Activated T-helper 17 cell treated with anti-CD3 and anti-CD28 coated beads, Interleukin-2, amount 50 U/mL, for 72 hours (primary cell): ENCODE results near the gene NRIP1. TPM values are rescaled to one million over a fixed set of nuclear protein-coding genes. Genes with fewer than 3 reads are reported as not detected.
A peak's percentile ranks its signal among the peaks of the same experiment; 100 is the strongest.

Experiments
- ATAC-seq: fragments of 150-1000 bp; cut with Tn5 transposase; replicated peaks from 2 replicates; pipeline ENCODE4 v1.10.0; 2021; ENCODE audit warnings: mild to moderate bottlenecking, moderate library complexity
- H3K27ac Mint-ChIP-seq: one replicate; pipeline ENCODE4 v1.8.0; 2022; ENCODE audit warnings: mixed read lengths
- H3K27me3 Mint-ChIP-seq: one replicate; pipeline ENCODE4 v1.8.0; 2022; ENCODE audit warnings: mixed read lengths
- H3K36me3 Mint-ChIP-seq: one replicate; pipeline ENCODE4 v1.8.0; 2022; ENCODE audit warnings: low read depth, mild to moderate bottlenecking, mixed read lengths
- H3K4me1 Mint-ChIP-seq: one replicate; pipeline ENCODE4 v1.8.0; 2022; ENCODE audit warnings: mixed read lengths
- H3K4me3 Mint-ChIP-seq: one replicate; pipeline ENCODE4 v1.8.0; 2022; ENCODE audit warnings: mild to moderate bottlenecking, mixed read lengths
- H3K9me3 Mint-ChIP-seq: one replicate; pipeline ENCODE4 v1.8.0; 2022; ENCODE audit warnings: mixed read lengths
- total RNA-seq, 2 donors: library from RNA; stranded (reverse); gene quantifications; one replicate each; pipeline ENCODE4 v1.2.3, GENCODE V29; 2022

NRIP1 gene
- total RNA-seq, 2 donors from 2014 or later, result 6.9 to 7.6 TPM

GRCh38 chr21:14998784-14999183, 66.0 kb downstream of the NRIP1 start:
- ATAC-seq, result no peak
- H3K27me3 Mint-ChIP-seq, result no peaks in the 10 kb centered on the region
- no peak overlapping the region for H3K4me3 Mint-ChIP-seq
- H3K4me1 Mint-ChIP-seq, result peaks cover 10% of the 10 kb centered on the region
- no peak overlapping the region for H3K27ac Mint-ChIP-seq
- no peaks in the 10 kb centered on the region for H3K36me3 Mint-ChIP-seq
- H3K9me3 Mint-ChIP-seq, result no peaks in the 10 kb centered on the region

- Mint-ChIP-seq H3K4me1 (peaks cover 5% of the 10 kb centered on the region), H3K9me3 (no peaks in the 10 kb centered on the region), H3K27me3 (no peaks in the 10 kb centered on the region), H3K27ac (no peak overlapping the region), H3K36me3 (no peaks in the 10 kb centered on the region), H3K4me3 (no peak overlapping the region)
- no peak for ATAC-seq
Observed at GRCh38 chr21:14998336-14998735, 66.5 kb downstream of the NRIP1 start.

DNA sequence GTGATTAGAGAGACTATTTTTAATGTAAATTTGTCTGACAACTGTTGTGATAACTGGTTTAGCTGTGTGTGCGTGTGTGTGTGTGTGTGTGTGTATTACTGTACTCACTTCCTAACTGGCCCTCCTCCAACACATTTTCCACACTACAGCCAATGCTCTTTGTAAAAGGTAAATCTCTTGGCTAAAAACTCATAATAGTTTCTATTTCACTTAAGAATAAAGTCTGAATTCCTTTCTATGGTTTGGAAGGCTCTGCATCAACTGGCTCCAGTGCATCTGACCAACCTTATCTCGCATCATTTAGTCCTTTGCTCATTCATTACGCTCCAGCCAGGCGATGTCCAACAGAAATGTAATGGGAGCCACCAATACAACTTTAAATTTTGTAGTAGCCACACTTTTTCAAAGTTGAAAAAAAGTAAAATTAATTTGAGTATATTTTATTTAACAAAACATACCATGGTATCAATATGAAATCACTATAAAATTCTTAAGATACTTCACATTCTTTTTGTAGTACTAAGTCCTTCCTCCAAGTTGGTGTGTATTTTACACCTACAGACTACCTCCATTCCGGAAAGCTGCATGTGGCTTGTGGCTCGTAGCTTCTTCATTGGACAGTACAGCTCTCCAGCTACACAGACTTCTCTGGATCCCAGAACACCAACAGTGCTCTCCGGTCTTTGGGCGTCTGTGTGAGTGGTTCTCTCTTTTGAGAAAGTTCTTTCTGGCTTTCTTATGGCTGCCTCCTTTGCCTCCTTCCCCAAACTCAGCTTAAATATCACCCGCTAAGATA, 68.9 kb downstream of the NRIP1 start:
- Mint-ChIP-seq H3K4me3 (no peak overlapping the region), H3K36me3 (peaks cover 13% of the 10 kb centered on the region), H3K9me3 (no peaks in the 10 kb centered on the region), H3K27ac (no peak overlapping the region), H3K27me3 (no peaks in the 10 kb centered on the region), H3K4me1 (peaks cover 5% of the 10 kb centered on the region)
- ATAC-seq, result no peak

GRCh38 chr21:14995226-14995625, 69.6 kb downstream of the NRIP1 start:
- H3K36me3 Mint-ChIP-seq, result peaks cover 14% of the 10 kb centered on the region
- H3K27me3 Mint-ChIP-seq, result no peaks in the 10 kb centered on the region
- no peak overlapping the region for H3K4me3 Mint-ChIP-seq
- ATAC-seq, result no peak
- peaks cover 5% of the 10 kb centered on the region for H3K4me1 Mint-ChIP-seq
- no peak overlapping the region for H3K27ac Mint-ChIP-seq
- no peaks in the 10 kb centered on the region for H3K9me3 Mint-ChIP-seq

DNA sequence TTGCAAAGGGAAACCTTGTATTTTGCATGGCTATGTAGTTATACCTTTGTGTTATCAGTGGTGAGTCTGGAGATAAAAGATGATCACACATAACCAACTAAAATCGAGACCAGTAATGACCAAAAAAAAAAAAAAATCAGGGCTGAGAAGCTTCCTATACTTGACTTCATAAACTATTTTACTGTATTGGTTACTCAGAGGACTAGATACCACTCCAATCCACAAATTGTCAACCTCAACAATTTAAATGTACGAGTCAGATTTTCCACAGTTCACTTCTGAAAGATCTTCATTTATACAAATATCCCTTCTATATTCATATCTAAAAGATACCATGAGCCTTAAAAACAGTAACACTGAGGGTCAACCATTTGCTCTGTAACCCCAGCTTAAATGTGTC, 71.7 kb downstream of the NRIP1 start:
- Mint-ChIP-seq H3K27ac (no peak overlapping the region), H3K4me3 (no peak overlapping the region), H3K9me3 (no peaks in the 10 kb centered on the region), H3K27me3 (no peaks in the 10 kb centered on the region), H3K4me1 (peaks cover 5% of the 10 kb centered on the region), H3K36me3 (peaks cover 22% of the 10 kb centered on the region)
- ATAC-seq, result peak; percentile 34

DNA sequence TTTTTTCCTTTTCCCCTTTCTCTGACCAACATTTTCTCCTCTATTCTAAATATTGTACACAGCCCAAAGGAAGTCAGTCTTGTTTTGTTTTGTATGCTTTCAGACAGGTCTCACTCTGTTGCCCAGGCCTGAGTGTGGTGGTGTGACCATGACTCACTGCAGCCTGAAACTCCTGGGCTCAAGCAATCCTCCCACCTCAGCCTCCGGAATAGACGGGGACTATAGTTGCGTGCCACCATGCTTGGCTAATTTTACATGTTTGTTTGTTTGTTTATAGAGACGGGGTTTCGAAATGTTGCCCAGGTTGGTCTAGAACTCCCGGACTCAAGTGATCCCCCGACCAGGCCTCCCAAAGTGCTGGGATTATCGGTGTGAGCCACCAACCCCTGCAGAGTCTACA, 72.8 kb downstream of the NRIP1 start:
- Mint-ChIP-seq H3K9me3 (no peaks in the 10 kb centered on the region), H3K27me3 (no peaks in the 10 kb centered on the region), H3K27ac (no peak overlapping the region), H3K4me1 (peaks cover 5% of the 10 kb centered on the region), H3K36me3 (peaks cover 22% of the 10 kb centered on the region), H3K4me3 (no peak overlapping the region)
- no peak for ATAC-seq

- Mint-ChIP-seq H3K36me3 (peaks cover 22% of the 10 kb centered on the region), H3K27ac (no peak overlapping the region), H3K9me3 (no peaks in the 10 kb centered on the region), H3K27me3 (no peaks in the 10 kb centered on the region), H3K4me1 (peaks cover 5% of the 10 kb centered on the region), H3K4me3 (no peak overlapping the region)
- no peak for ATAC-seq
Observed at GRCh38 chr21:14989359-14989758, 75.4 kb downstream of the NRIP1 start.

DNA sequence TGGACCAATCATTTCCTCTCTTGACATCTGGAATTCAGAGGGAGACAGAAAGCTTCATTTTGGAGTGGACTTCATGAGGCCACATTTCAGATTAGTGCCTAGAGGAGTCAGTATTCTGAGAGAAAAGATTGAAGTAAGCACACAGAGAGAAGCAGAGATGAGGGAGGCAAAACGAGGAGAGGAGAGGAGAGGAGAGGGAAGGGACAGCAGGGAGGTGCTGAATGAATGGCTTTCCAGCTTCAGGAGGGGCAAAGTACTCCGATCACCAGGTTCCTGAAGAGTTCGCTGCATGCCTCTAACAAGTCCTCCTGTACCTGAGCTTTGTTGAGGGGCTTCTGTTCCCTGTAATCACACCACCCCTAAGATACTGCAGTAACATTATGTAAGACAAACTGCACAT, 76.0 kb downstream of the NRIP1 start:
- H3K4me3 Mint-ChIP-seq, result no peak overlapping the region
- H3K36me3 Mint-ChIP-seq, result peaks cover 22% of the 10 kb centered on the region
- H3K27me3 Mint-ChIP-seq, result no peaks in the 10 kb centered on the region
- H3K4me1 Mint-ChIP-seq, result peaks cover 5% of the 10 kb centered on the region
- no peak overlapping the region for H3K27ac Mint-ChIP-seq
- no peak for ATAC-seq
- no peaks in the 10 kb centered on the region for H3K9me3 Mint-ChIP-seq

DNA sequence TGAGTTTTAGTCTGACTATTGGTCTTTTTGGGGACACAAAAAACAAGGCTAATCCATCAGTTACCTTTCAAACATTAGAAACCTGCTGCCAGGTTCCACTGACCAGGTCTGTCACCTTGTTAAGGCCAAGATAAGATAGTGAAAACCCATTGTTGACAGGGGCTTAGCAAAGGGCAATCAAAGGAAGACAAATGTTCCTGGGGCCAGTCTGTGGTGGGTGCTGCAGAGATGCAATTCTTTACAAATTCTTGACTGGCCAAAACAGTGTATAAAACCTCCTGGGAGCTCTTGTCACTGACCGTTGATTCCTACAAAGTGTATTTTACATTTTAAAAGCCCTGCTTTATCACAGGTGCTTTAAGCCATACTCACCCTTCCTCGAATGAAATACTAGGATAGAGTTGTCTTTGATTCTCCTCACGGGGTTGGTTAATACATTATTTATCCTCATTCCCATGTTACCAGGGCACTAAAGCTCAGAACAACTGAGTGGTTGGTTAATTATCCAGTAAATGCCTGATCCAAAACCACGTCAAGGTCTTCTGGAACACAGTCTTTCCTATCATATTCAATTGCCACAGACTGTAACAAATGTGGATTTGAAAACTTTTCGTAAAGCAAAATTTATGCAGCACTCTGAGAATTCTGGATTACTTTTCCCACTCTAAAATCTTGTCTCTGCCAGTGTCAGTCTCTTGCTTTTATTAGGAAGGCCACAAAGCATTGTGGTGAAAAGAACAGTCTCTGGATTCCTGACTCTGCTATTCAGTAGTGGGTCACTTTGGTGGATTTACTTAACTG, 77.2 kb downstream of the NRIP1 start:
- Mint-ChIP-seq H3K27me3 (no peaks in the 10 kb centered on the region), H3K9me3 (no peaks in the 10 kb centered on the region), H3K27ac (no peak overlapping the region), H3K4me3 (no peak overlapping the region), H3K36me3 (peaks cover 22% of the 10 kb centered on the region), H3K4me1 (peaks cover 9% of the 10 kb centered on the region)
- ATAC-seq, result no peak

- peaks cover 8% of the 10 kb centered on the region for H3K36me3 Mint-ChIP-seq
- no peak overlapping the region for H3K27ac Mint-ChIP-seq
- peaks cover 7% of the 10 kb centered on the region for H3K4me1 Mint-ChIP-seq
- no peaks in the 10 kb centered on the region for H3K9me3 Mint-ChIP-seq
- ATAC-seq, result no peak
- H3K27me3 Mint-ChIP-seq, result no peaks in the 10 kb centered on the region
- no peak overlapping the region for H3K4me3 Mint-ChIP-seq
Observed at GRCh38 chr21:14985306-14985705, 79.5 kb downstream of the NRIP1 start.

GRCh38 chr21:14982336-14982735, 82.5 kb downstream of the NRIP1 start:
- H3K9me3 Mint-ChIP-seq, result no peaks in the 10 kb centered on the region

DNA sequence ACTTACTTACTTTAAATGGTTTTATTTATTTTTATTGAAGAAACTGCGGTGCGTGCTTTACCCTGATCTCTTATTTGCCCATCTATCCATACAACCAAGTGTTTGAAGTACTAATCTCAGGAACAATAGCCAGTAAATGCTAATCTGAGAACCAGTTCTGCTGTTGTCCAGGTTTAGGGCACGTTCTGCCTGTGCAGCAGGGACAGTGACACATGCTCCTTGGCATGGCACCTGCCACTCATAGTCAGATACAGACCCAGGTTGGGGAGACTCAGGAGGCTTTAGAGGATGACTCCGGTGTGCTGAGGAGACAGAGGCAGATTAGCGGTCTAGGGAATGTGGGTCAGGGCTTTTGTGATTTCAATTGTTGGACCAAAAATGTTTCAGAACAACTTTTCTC, 83.6 kb downstream of the NRIP1 start:
- H3K27ac Mint-ChIP-seq, result no peak overlapping the region
- H3K27me3 Mint-ChIP-seq, result no peaks in the 10 kb centered on the region
- ATAC-seq, result no peak
- no peaks in the 10 kb centered on the region for H3K9me3 Mint-ChIP-seq
- H3K4me3 Mint-ChIP-seq, result no peak overlapping the region
- H3K36me3 Mint-ChIP-seq, result no peaks in the 10 kb centered on the region
- H3K4me1 Mint-ChIP-seq, result peaks cover 7% of the 10 kb centered on the region

More at GRCh38 chr21:14982336-14982735, 82.5 kb downstream of the NRIP1 start:
- no peak overlapping the region for H3K4me3 Mint-ChIP-seq
- H3K36me3 Mint-ChIP-seq, result no peaks in the 10 kb centered on the region
- ATAC-seq, result no peak
- H3K27ac Mint-ChIP-seq, result no peak overlapping the region
- H3K27me3 Mint-ChIP-seq, result no peaks in the 10 kb centered on the region
- peaks cover 7% of the 10 kb centered on the region for H3K4me1 Mint-ChIP-seq

DNA sequence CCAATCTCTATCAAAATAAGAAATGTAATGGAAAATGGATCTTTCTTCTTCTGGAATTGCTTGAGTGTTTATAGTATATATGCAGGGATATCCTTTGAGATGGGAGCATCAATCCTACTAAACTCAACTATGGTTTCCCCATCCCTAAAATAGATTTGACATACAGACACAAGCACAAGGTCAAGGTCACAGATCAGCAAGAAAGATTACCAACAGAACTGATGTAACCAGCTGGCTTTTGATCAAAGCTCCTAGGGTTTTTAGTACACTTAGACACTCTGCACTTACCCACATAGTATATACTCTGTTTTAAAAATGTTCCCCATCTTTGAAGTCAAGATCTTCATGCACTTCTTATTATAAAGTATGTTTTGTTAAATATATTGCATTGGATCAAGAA, 85.5 kb downstream of the NRIP1 start:
- no peaks in the 10 kb centered on the region for H3K36me3 Mint-ChIP-seq
- no peak overlapping the region for H3K27ac Mint-ChIP-seq
- no peaks in the 10 kb centered on the region for H3K27me3 Mint-ChIP-seq
- ATAC-seq, result no peak
- H3K4me3 Mint-ChIP-seq, result no peak overlapping the region
- peaks cover 7% of the 10 kb centered on the region for H3K4me1 Mint-ChIP-seq
- H3K9me3 Mint-ChIP-seq, result no peaks in the 10 kb centered on the region

DNA sequence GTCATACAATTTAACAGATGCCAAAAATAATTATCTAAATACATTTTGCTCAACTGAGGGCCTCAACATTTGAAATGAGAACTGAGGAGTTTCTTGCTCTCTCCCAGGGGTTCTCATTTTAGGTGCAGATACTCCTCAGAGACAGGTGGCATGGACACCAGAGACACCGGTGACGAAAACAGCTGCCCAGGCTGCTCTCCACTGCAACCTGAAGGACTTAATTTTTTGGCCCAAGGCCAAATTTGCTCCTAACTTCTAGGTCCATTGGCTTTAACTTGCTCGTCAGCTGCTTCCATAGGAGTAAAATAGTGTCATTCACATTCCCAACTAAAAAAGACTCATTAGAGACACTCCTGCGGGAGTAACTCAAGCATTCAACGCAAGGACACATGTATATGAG, 87.0 kb downstream of the NRIP1 start:
- no peak overlapping the region for H3K4me3 Mint-ChIP-seq
- H3K4me1 Mint-ChIP-seq, result peaks cover 9% of the 10 kb centered on the region
- ATAC-seq, result no peak
- H3K36me3 Mint-ChIP-seq, result no peaks in the 10 kb centered on the region
- H3K27me3 Mint-ChIP-seq, result no peaks in the 10 kb centered on the region
- no peak overlapping the region for H3K27ac Mint-ChIP-seq
- no peaks in the 10 kb centered on the region for H3K9me3 Mint-ChIP-seq
